A549 (cell line): Measurements from ENCODE around the gene LOC128125822.

Experiments used
- BHLHE40 ChIP-seq: IDR thresholded peaks from 2 replicates; pipeline ENCODE4 v1.6.1; 2012; ENCODE audit warnings: low read depth, low read length, inconsistent platforms
- CEBPB ChIP-seq, 2 experiments: fragments of >200 bp in 1 of 2; sonication (Bioruptor Twin) in 1 of 2; formaldehyde crosslinking in 1 of 2; IDR thresholded peaks; 2 replicates each; pipeline ENCODE4 v1.6.1; 2012 to 2016
- CHD2 ChIP-seq: fragments of 150-350 bp; IDR thresholded peaks from 2 replicates; pipeline ENCODE4 v1.6.1; 2014; ENCODE audit warnings: low read length; ENCODE audit not compliant: partially characterized antibody
- CHD4 ChIP-seq: fragments of 200-600 bp; sonication (generic); IDR thresholded peaks from 2 replicates; pipeline ENCODE4 v1.6.1; 2016; ENCODE audit warnings: antibody characterized with exemption, mild to moderate bottlenecking, borderline replicate concordance
- CTCF ChIP-seq: fragments of >200 bp; sonication (Bioruptor Twin); formaldehyde crosslinking; IDR thresholded peaks from 3 replicates; pipeline ENCODE4 v1.5.1; 2016
- EP300 ChIP-seq, 2 experiments: fragments of >200 bp; sonication (Bioruptor Twin); formaldehyde crosslinking; IDR thresholded peaks; 2 replicates in 1 of 2; 3 replicates in 1 of 2; pipeline ENCODE4 v1.6.1; 2016 to 2017
- ESRRA ChIP-seq: fragments of 150-350 bp; IDR thresholded peaks from 2 replicates; pipeline ENCODE4 v1.6.1; 2014; ENCODE audit warnings: mild to moderate bottlenecking, low read length, borderline replicate concordance
- HDAC2 ChIP-seq: fragments of 200-600 bp; sonication (generic); IDR thresholded peaks from 2 replicates; pipeline ENCODE4 v1.6.1; 2016
- JUN ChIP-seq, 2 experiments: fragments of >200 bp; sonication (Bioruptor Twin); formaldehyde crosslinking; IDR thresholded peaks; 2 replicates in 1 of 2; 3 replicates in 1 of 2; pipeline ENCODE4 v1.6.1; 2016 to 2017
- POLR2A ChIP-seq: IDR thresholded peaks from 2 replicates; pipeline ENCODE4 v1.6.1; 2012; ENCODE audit warnings: mild to moderate bottlenecking, low read length
- RCOR1 ChIP-seq: fragments of 150-350 bp; IDR thresholded peaks from 2 replicates; pipeline ENCODE4 v1.6.1; 2014; ENCODE audit warnings: antibody characterized with exemption, low read length, low read depth
- SREBF2 ChIP-seq: fragments of 450-650 bp; IDR thresholded peaks from 2 replicates; pipeline ENCODE4 v1.6.1; 2014; ENCODE audit warnings: mild to moderate bottlenecking, moderate library complexity
- USF2 ChIP-seq: fragments of 450-650 bp; IDR thresholded peaks from 2 replicates; pipeline ENCODE4 v1.6.1; 2014; ENCODE audit warnings: antibody characterized with exemption
- ZSCAN20 ChIP-seq: fragments of 250-450 bp; sonication (Bioruptor Pico); IDR thresholded peaks from 2 replicates; pipeline ENCODE4 v1.8.0; 2022; ENCODE audit warnings: mild to moderate bottlenecking, moderate library complexity

- TF ChIP-seq BHLHE40 = no peak
- TF ChIP-seq CTCF = no peak
- TF ChIP-seq CHD4 = no peak
- TF ChIP-seq CHD2 = no peak
- TF ChIP-seq HDAC2 = no peak
- TF ChIP-seq EP300 (IDR thresholded peaks at IDR 0.05) = no peak
- no peak for TF ChIP-seq JUN (IDR thresholded peaks at IDR 0.05)
- no peak for TF ChIP-seq ZSCAN20
- TF ChIP-seq USF2 = no peak
- TF ChIP-seq POLR2A = no peak
- no peak for TF ChIP-seq CEBPB (IDR thresholded peaks at IDR 0.05)
- TF ChIP-seq RCOR1 = no peak
- TF ChIP-seq ESRRA = no peak
- TF ChIP-seq SREBF2 = no peak
Observed at GRCh38 chr6:63615590-63615989, 43.3 kb downstream of the LOC128125822 start.
